Measurements from ENCODE around the gene NOP14.
"Not testable (repeated sequence)": the region's sequence is repeated elsewhere in the genome, so short reads cannot be mapped to it uniquely, and the experiment has no call there.

The NOP14 gene

GRCh38 chr4:2961421-2961810 is 1.8 kb downstream of the NOP14 start:
- DNase-seq: no peak

- DNase-seq: not testable (repeated sequence)
Observed at GRCh38 chr4:2960450-2960849, 2.8 kb downstream of the NOP14 start.

- no peak for DNase-seq
Observed at GRCh38 chr4:2958446-2958845, 4.8 kb downstream of the NOP14 start.

GRCh38 chr4:2955186-2956044 is 7.8 kb downstream of the NOP14 start:
- DNase-seq: not testable (repeated sequence)

- DNase-seq: peak in 1 of 4 experiments; percentile 31
Observed at GRCh38 chr4:2954358-2955185, 8.6 kb downstream of the NOP14 start.

- DNase-seq: no peak
Observed at GRCh38 chr4:2953496-2953895, 9.7 kb downstream of the NOP14 start.

GRCh38 chr4:2950221-2950989 is 12.8 kb downstream of the NOP14 start:
- no peak for DNase-seq

GRCh38 chr4:2949782-2950125 is 13.5 kb downstream of the NOP14 start:
- DNase-seq: no peak

GRCh38 chr4:2948895-2949781 is 14.1 kb downstream of the NOP14 start:
- no peak for DNase-seq

- no peak for DNase-seq
Observed at GRCh38 chr4:2947926-2948325, 15.3 kb downstream of the NOP14 start.

GRCh38 chr4:2946812-2947600 is 16.2 kb downstream of the NOP14 start:
- DNase-seq: no peak

GRCh38 chr4:2945619-2946604 is 17.3 kb downstream of the NOP14 start:
- DNase-seq: not testable (repeated sequence)

- no peak for DNase-seq
Observed at GRCh38 chr4:2944586-2945526, 18.4 kb downstream of the NOP14 start.

GRCh38 chr4:2944091-2944482 is 19.1 kb downstream of the NOP14 start:
- DNase-seq: no peak

GRCh38 chr4:2943364-2944090 is 19.7 kb downstream of the NOP14 start:
- no peak for DNase-seq

- DNase-seq: no peak
Observed at GRCh38 chr4:2942532-2943363, 20.5 kb downstream of the NOP14 start.

GRCh38 chr4:2942037-2942531 is 21.1 kb downstream of the NOP14 start:
- no peak for DNase-seq
